HUDEP-2 (cell line): ENCODE measurements around the gene RSPO1.
"Not testable (repeated sequence)": the region's sequence is repeated elsewhere in the genome, so short reads cannot be mapped to it uniquely, and the experiment has no call there.

Experiments used
- DNase-seq, 76 experiments: peaks; one replicate each; lab custom pipeline; 2025; ENCODE audit not compliant: unreplicated experiment in 76 of 76; lab: John Stamatoyannopoulos, UW

The RSPO1 gene

GRCh38 chr1:37634244-37634991 lies at the start of gene RSPO1:
RSPO1 (minus strand) TSS chr1:37634892; CDS start chr1:37629661, 5,231 bp downstream.
- no peak for DNase-seq

DNA sequence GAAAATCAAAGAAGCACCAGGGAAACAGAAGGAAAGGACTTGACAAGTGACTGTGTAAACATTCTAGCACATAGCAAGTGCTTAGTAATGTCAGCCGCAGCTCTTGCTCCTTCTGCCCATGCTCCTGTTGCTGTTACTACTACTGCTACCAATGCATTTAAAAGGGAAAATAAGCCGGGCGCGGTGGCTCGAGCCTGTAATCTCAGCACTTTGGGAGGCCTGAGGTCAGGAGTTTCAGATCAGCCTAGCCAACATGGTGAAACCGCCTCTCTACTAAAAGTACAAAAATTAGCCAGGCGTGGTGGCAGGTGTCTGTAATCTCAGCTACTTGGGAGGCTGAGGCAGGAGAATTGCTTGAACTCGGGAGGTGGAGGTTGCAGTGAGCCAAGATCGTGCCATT lies 49.5 kb upstream of the RSPO1 start:
- DNase-seq = not testable (repeated sequence)

GRCh38 chr1:37682334-37682987 lies 47.8 kb upstream of the RSPO1 start:
- peak in 63 of 76 experiments; percentile 2 to 69 (median 37) for DNase-seq

GRCh38 chr1:37680933-37681332 lies 46.2 kb upstream of the RSPO1 start:
- DNase-seq = no peak

DNA sequence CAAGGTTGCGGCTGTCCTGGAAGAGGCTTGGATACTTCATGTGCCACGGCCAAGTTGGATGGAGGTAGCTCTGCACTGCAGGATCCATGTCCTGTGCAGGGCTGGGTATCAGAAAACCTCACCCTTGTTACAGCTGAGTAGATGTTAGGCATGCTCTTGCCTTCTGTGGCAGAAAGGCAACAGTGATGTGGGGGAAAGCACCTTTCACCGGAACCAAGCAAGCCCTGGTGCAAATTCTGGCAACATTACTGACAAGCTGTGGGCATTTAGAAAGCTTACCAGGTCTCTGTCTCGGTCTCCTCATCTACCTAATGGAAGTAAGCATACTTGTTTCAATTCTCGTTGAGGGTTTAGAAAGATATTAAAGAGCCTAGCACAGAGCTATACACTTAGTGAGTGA lies 43.1 kb upstream of the RSPO1 start:
- no peak for DNase-seq

DNA sequence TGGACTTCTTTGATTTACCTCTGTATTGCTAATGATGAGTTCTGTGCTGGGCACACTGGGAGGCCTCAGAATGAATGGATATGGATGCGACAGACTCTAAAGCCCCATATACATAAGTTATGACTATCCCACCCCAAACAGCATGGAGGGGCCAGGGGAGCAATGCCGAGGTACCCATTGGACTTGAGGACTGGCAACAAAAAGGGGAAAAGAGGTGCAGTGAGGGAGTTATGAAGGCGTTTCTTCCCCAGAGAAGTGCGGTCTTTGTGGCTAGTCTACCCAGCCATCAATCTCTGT lies 42.4 kb upstream of the RSPO1 start:
- DNase-seq = no peak

GRCh38 chr1:37676281-37677142 lies 41.8 kb upstream of the RSPO1 start:
- DNase-seq = no peak

- DNase-seq = no peak
These were observed 39.2 kb upstream of the RSPO1 start for GRCh38 chr1:37673920-37674319.

GRCh38 chr1:37672136-37672870 lies 37.6 kb upstream of the RSPO1 start:
- no peak for DNase-seq

DNA sequence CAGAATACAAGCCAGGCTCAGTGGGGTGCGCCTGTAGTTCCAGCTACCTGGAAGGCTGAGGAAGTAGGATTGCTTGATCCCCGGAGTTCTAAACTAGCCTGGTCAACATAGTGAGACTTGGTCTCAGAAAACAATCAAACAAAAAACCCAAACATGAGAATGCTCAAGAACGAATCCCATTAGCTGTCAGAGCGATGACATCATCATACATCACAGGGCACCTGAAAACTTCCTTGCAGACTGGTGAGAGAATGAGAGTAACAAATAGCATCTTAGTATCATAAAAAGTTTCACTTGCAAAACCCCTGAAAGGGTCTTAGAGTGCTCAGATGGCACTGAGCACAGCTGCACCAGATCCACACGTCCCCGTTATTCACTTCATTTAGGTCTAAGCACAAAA lies 36.6 kb upstream of the RSPO1 start:
- no peak for DNase-seq

GRCh38 chr1:37670133-37670532 lies 35.4 kb upstream of the RSPO1 start:
- no peak for DNase-seq

GRCh38 chr1:37667023-37667671 lies 32.5 kb upstream of the RSPO1 start:
- no peak for DNase-seq

GRCh38 chr1:37666241-37666867 lies 31.7 kb upstream of the RSPO1 start:
- DNase-seq = no peak

- DNase-seq = no peak
These were observed 28.8 kb upstream of the RSPO1 start for GRCh38 chr1:37663426-37664000.

- DNase-seq = no peak
These were observed 27.5 kb upstream of the RSPO1 start for GRCh38 chr1:37662031-37662755.

DNA sequence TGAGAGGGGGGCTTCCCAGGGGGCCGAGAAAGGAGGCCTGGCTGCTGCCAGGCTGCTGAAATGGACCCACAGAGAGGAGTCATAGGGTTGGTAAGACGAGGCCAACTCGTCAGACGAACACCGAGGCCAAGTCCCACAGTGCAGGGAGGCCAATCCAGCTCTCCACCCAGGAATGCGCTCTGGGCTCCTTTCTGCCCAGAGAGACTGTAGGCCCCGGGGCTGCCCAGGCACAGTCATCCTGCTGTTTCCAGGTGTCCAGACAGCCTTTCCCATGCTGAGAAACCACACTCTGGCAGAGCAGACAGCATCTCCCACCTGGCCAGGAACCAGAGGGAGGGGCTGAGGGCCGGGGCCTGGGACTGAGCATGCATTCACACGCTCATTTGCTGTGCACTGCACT lies 26.7 kb upstream of the RSPO1 start:
- no peak for DNase-seq

GRCh38 chr1:37660664-37661063 lies 26.0 kb upstream of the RSPO1 start:
- DNase-seq = no peak

- no peak for DNase-seq
These were observed 23.8 kb upstream of the RSPO1 start for GRCh38 chr1:37658486-37658885.
